K562 (cell line): ENCODE results near the gene ABCA7. TPM values are rescaled to one million over a fixed set of nuclear protein-coding genes. Genes with fewer than 3 reads are reported as not detected.

ENCODE experiments used
- LARP7 ChIP-seq: fragments of 450-650 bp; IDR thresholded peaks from 2 replicates; pipeline ENCODE4 v1.6.1; 2016
- MYC ChIP-seq, 2 experiments: fragments of 250-450 bp in 1 of 2; sonication (Bioruptor Pico) in 1 of 2; IDR thresholded peaks; 2 replicates each; pipeline versions ENCODE4 v1.5.1 to v1.6.1; 2012 to 2021; ENCODE audit warnings: low read depth in 2 of 2, borderline replicate concordance in 1 of 2, improper control_type of control experiment in 1 of 2, low read length in 1 of 2, mild to moderate bottlenecking in 1 of 2, moderate library complexity in 1 of 2
- PHF8 ChIP-seq: fragments of 200-600 bp; sonication (generic); IDR thresholded peaks from 2 replicates; pipeline ENCODE4 v1.6.1; 2012; ENCODE audit warnings: mixed run types, mild to moderate bottlenecking, inconsistent platforms, low read length, moderate library complexity, borderline replicate concordance
- PRPF4 ChIP-seq: fragments of 200-400 bp; formaldehyde crosslinking; IDR thresholded peaks from one replicate; pipeline ENCODE4 v1.6.1; 2017; ENCODE audit warnings: low read length, low read depth, mild to moderate bottlenecking; ENCODE audit not compliant: insufficient read depth, poor library complexity, severe bottlenecking
- SETDB1 ChIP-seq: IDR thresholded peaks from one replicate; pipeline ENCODE4 v1.6.1; 2012; ENCODE audit warnings: low read length, control low read depth, inconsistent platforms
- U2AF2 ChIP-seq: fragments of 200-400 bp; formaldehyde crosslinking; optimal IDR thresholded peaks from 2 replicates; pipeline ENCODE3; 2017; ENCODE audit warnings: low read depth, mild to moderate bottlenecking, low read length
- ZBTB7A ChIP-seq: IDR thresholded peaks from 2 replicates; pipeline ENCODE4 v1.6.1; 2011; ENCODE audit warnings: low read depth, mild to moderate bottlenecking, low read length, moderate library complexity, borderline replicate concordance; ENCODE audit not compliant: control insufficient read depth
- ZNF507 ChIP-seq: conservative IDR thresholded peaks from 2 replicates; pipeline ENCODE4 v1.6.1; 2017; ENCODE audit warnings: missing genetic modification characterization, missing compliant biosample characterization
- polyA plus RNA-seq, 8 experiments: library from polyadenylated mRNA; depleted of rRNA in 4 of 8; stranded (reverse) in 5 of 8; unstranded in 3 of 8; fragments of >200 nt; fragmentation: Nextera tagmentation in 2 of 8; fragmentation: Illumina TruSeq in 1 of 8; extraction: Ambion mirVana in 2 of 8; extraction: Trizol in 1 of 8; gene quantifications; 2 replicates each; pipeline versions ENCODE4 v1.2.1 to v1.2.3, GENCODE V29; 2011 to 2014; ENCODE audit warnings: inconsistent platforms in 1 of 8, missing spikeins in 1 of 8
- total RNA-seq, 7 experiments: library from RNA; depleted of rRNA in 6 of 7; stranded (reverse); fragments of >200 nt in 6 of 7; fragmentation: Illumina TruSeq in 2 of 7; extraction: Trizol in 2 of 7; gene quantifications; 2 replicates each; pipeline versions ENCODE4 v1.2.1 to v1.2.3, GENCODE V29; 2011 to 2021; ENCODE audit warnings: low replicate concordance in 1 of 7
- TF ChIP-seq, protein P1 (sequence below), 2 experiments: fragments of 450-650 bp in 1 of 2; sonication (generic) in 1 of 2; formaldehyde crosslinking in 1 of 2; IDR thresholded peaks; 2 replicates each; pipeline versions ENCODE4 v1.7.1 to v1.9.0; 2016 to 2022; ENCODE audit warnings: inconsistent platforms in 1 of 2, mild to moderate bottlenecking in 1 of 2, missing genetic modification reagents in 1 of 2
- TF ChIP-seq, protein P2 (sequence below), 2 experiments: fragments of 450-650 bp in 1 of 2; IDR thresholded peaks; 2 replicates each; pipeline ENCODE4 v1.6.1; 2011 to 2017; ENCODE audit warnings: low read depth in 2 of 2, antibody characterized with exemption in 1 of 2, borderline replicate concordance in 1 of 2, low read length in 1 of 2, mild to moderate bottlenecking in 1 of 2, mixed read lengths in 1 of 2; ENCODE audit not compliant: control insufficient read depth in 1 of 2

Gene ABCA7
- total and polyA plus RNA-seq, 9 of the 15 experiments (the other 6 are each of a cell fraction or from before 2014, with no cell fraction given): 2.3 to 96.1 (median 31.2) TPM

DNA sequence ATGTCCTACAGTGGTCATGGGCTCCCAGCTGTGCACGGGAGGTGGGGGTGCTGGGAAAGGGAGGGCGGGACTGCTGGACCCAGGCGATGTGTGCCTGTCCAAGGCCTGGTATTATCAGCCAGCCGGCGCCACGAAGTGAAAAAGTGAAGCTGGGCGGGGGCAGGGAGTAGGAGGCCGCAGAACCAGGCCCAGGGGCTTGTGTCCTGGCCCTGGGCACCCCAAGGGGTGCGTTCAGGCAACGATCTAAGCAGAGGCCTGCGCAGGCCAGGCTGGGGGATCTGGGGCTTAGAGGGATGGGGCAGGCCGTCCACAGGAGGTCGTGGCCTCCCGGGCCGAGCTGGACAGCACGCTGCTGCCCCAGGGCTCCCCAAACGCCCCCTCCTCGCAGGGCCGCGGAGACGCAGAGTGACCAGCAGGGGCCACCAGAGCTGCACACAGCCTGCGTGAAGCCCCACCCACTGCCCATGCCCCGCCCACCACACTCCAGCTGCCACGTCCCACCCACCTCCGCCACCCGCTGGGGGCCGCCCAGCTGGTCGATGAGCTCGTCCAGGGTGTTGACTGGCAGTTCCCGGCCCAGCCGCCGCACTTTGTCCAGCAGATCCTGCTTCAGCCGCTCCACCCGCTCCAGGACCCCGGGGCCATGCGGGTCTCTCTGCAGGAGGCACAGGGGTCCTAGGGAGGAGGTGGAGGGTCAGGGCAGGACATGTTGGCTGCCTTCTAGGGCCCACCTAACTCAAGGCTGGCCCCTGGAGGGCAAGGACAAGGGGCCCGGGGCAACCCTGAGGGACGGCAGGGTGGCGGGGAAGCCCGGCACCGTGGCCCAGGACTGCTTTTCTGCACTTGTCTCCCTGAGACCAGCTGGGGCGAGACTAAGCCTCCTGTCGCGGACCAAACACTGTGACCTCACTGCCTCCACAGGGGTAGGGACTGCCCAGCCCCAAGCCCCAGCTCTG lies 73.4 kb downstream of the ABCA7 start (continued):
- TF ChIP-seq, protein P1, sequence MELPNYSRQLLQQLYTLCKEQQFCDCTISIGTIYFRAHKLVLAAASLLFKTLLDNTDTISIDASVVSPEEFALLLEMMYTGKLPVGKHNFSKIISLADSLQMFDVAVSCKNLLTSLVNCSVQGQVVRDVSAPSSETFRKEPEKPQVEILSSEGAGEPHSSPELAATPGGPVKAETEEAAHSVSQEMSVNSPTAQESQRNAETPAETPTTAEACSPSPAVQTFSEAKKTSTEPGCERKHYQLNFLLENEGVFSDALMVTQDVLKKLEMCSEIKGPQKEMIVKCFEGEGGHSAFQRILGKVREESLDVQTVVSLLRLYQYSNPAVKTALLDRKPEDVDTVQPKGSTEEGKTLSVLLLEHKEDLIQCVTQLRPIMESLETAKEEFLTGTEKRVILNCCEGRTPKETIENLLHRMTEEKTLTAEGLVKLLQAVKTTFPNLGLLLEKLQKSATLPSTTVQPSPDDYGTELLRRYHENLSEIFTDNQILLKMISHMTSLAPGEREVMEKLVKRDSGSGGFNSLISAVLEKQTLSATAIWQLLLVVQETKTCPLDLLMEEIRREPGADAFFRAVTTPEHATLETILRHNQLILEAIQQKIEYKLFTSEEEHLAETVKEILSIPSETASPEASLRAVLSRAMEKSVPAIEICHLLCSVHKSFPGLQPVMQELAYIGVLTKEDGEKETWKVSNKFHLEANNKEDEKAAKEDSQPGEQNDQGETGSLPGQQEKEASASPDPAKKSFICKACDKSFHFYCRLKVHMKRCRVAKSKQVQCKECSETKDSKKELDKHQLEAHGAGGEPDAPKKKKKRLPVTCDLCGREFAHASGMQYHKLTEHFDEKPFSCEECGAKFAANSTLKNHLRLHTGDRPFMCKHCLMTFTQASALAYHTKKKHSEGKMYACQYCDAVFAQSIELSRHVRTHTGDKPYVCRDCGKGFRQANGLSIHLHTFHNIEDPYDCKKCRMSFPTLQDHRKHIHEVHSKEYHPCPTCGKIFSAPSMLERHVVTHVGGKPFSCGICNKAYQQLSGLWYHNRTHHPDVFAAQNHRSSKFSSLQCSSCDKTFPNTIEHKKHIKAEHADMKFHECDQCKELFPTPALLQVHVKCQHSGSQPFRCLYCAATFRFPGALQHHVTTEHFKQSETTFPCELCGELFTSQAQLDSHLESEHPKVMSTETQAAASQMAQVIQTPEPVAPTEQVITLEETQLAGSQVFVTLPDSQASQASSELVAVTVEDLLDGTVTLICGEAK (IDR thresholded peaks at IDR 0.05): no peak
- TF ChIP-seq, protein P1 (CRISPR knock-in tag; IDR thresholded peaks at IDR 0.05): no peak
- TF ChIP-seq PRPF4: no peak
- TF ChIP-seq MYC (IDR thresholded peaks at IDR 0.05; ENCODE audit: low read depth, low read length): no peak
- no peak; the same call in 1 of the 2 replicates for TF ChIP-seq MYC (CRISPR knock-in tag; IDR thresholded peaks at IDR 0.05; ENCODE audit: borderline replicate concordance, low read depth)
- no peak for TF ChIP-seq LARP7
- peak; percentile 95 for TF ChIP-seq ZBTB7A
- no peak for TF ChIP-seq ZNF507 (tag)
- no peak; the same call in 1 of the 2 replicates for TF ChIP-seq PHF8
- TF ChIP-seq SETDB1: no peak
- TF ChIP-seq, protein P2, sequence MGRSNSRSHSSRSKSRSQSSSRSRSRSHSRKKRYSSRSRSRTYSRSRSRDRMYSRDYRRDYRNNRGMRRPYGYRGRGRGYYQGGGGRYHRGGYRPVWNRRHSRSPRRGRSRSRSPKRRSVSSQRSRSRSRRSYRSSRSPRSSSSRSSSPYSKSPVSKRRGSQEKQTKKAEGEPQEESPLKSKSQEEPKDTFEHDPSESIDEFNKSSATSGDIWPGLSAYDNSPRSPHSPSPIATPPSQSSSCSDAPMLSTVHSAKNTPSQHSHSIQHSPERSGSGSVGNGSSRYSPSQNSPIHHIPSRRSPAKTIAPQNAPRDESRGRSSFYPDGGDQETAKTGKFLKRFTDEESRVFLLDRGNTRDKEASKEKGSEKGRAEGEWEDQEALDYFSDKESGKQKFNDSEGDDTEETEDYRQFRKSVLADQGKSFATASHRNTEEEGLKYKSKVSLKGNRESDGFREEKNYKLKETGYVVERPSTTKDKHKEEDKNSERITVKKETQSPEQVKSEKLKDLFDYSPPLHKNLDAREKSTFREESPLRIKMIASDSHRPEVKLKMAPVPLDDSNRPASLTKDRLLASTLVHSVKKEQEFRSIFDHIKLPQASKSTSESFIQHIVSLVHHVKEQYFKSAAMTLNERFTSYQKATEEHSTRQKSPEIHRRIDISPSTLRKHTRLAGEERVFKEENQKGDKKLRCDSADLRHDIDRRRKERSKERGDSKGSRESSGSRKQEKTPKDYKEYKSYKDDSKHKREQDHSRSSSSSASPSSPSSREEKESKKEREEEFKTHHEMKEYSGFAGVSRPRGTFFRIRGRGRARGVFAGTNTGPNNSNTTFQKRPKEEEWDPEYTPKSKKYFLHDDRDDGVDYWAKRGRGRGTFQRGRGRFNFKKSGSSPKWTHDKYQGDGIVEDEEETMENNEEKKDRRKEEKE (IDR thresholded peaks at IDR 0.05; ENCODE audit: borderline replicate concordance in 1 of 2, control insufficient read depth in 1 of 2, low read depth in 2 of 2, low read length in 1 of 2): no peak
- TF ChIP-seq U2AF2: no peak
